ENCODE results near the gene CA14. TPM values are rescaled to one million over a fixed set of nuclear protein-coding genes. Genes with fewer than 3 reads are reported as not detected.

The CA14 gene
- total RNA-seq, 4 donors from 2014 or later: 0.33 to 1.0 (median 0.42) TPM; not detected in 1

DNA sequence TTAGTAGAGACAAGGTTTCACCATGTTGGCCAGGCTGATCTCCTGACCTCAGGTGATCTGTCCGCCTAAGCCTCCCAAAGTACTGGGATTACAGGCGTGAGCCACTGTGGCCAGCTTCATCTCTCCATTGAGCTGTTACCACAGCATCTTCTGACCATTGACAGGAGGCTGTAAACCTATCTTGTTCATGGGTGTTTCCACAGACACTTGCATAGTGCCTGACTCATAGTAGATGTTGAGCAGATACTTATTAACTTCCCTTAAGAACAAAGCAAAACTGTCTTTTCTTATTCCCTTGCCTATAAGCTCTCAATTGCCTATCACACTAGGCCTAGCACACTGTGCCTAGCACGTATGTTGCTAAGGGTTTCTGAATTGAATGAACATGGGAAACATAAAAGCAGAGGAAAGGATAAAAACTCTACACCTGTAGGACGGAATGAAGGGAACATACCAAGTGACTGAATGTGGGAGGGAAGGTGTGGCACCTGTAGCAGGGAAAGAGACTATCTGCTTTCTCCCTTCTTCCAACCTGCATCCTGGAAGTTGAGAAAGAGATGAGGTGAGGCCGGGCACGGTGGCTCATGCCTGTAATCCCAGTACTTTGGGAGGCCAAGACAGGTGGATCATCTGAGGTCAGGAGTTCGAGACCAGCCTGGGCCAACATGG lies 13.9 kb downstream of the CA14 start:
- H3K4me3 ChIP-seq: no peak overlapping the region
- DNase-seq (ENCODE audit: extremely low spot score): no peak
- no peaks in the 10 kb centered on the region for H3K27me3 ChIP-seq
- H3K27ac ChIP-seq (replicated peaks in 1 of 4): peak overlapping the region; percentile 46 to 75 (median 74)
- intact Hi-C loops (cut with DNase I): no loop called here
- no peaks in the 10 kb centered on the region for H3K9me3 ChIP-seq
- TF ChIP-seq EP300 (IDR thresholded peaks at IDR 0.05): no peak
- no peak for TF ChIP-seq POLR2AphosphoS5 (IDR thresholded peaks at IDR 0.05)
- TF ChIP-seq, protein P1, sequence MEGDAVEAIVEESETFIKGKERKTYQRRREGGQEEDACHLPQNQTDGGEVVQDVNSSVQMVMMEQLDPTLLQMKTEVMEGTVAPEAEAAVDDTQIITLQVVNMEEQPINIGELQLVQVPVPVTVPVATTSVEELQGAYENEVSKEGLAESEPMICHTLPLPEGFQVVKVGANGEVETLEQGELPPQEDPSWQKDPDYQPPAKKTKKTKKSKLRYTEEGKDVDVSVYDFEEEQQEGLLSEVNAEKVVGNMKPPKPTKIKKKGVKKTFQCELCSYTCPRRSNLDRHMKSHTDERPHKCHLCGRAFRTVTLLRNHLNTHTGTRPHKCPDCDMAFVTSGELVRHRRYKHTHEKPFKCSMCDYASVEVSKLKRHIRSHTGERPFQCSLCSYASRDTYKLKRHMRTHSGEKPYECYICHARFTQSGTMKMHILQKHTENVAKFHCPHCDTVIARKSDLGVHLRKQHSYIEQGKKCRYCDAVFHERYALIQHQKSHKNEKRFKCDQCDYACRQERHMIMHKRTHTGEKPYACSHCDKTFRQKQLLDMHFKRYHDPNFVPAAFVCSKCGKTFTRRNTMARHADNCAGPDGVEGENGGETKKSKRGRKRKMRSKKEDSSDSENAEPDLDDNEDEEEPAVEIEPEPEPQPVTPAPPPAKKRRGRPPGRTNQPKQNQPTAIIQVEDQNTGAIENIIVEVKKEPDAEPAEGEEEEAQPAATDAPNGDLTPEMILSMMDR (IDR thresholded peaks at IDR 0.05): no peak
- no peak for TF ChIP-seq POLR2A (IDR thresholded peaks at IDR 0.05; ENCODE audit: low read depth)
- peaks cover 9 to 14% (median 12%) of the 10 kb centered on the region in 4 donors for H3K36me3 ChIP-seq
- H3K4me1 ChIP-seq: peaks cover 35 to 53% (median 49%) of the 10 kb centered on the region in 4 donors
- WGBS: 90% methylated on average over 6 of the region's 7 CpGs

DNA sequence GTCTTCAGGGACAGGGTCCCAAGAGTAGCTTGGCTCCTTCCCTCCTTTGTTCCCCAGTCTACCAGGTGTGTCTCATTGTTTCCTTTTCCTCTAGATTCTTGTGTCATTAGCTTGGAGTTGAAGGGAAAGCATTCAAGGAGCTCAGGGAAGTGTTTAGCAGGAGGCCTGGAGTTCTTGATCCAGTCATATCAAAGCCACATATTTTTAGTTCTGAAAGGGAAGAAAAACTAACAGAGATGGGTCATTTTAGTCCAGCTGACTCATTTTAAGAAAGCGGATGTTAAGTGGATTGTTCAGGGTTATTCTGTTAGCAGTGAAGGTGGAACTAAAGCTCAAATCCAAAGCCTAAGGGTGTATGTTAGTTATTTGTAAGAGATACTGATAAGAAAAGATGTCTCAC lies 15.7 kb downstream of the CA14 start:
- Histone ChIP-seq H3K4me3 (peak overlapping the region; percentile 34 to 41 (median 37)), H3K9me3 (no peaks in the 10 kb centered on the region), H3K4me1 (peaks cover 23 to 34% (median 33%) of the 10 kb centered on the region in 4 donors), H3K27me3 (no peaks in the 10 kb centered on the region), H3K36me3 (peaks cover 0 to 9% (median 0%) of the 10 kb centered on the region in 4 donors), H3K27ac (replicated peaks in 1 of 4) (peak overlapping the region; percentile 46 to 75 (median 74))
- WGBS: 39% methylated on average over 1 of the region's 1 CpG
- no peak for DNase-seq (ENCODE audit: extremely low spot score)
- TF ChIP-seq POLR2AphosphoS5 (IDR thresholded peaks at IDR 0.05) (no peak), EP300 (IDR thresholded peaks at IDR 0.05) (no peak), POLR2A (IDR thresholded peaks at IDR 0.05; ENCODE audit: low read depth) (no peak)
- TF ChIP-seq, protein P1 (IDR thresholded peaks at IDR 0.05): no peak
- intact Hi-C loops (cut with DNase I): no loop called here

DNA sequence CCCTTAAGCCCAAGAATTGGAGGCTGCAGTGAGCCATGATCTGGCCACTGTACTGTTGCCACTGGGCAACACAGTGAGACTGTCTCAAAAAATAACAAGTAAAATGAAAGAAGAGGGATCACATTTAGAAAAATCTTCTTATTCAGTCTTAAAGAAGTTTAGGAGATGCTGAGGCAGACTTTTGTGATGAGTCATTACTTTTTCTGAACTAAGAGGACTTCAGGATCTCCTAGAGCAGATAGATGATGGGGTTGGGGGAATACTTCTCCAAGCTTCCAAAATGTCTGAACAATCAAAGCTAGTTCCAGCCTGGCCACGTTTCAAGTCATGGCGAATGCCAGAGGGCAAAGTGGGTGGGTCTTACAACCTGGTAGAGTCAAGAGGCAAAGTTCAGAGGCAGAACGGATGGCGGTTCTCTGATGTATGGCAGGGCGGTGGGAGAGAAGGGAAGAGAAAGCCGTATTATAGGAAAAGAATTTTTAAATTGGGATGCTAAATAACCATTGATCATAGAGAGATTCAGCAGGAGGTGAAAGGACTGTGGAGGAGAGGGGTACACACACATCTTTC lies 22.6 kb downstream of the CA14 start:
- H3K36me3 ChIP-seq: peaks cover 0 to 12% (median 7%) of the 10 kb centered on the region in 4 donors
- DNase-seq (ENCODE audit: extremely low spot score): no peak
- H3K4me3 ChIP-seq: no peak overlapping the region
- peaks cover 23 to 47% (median 44%) of the 10 kb centered on the region in 4 donors for H3K4me1 ChIP-seq
- H3K27me3 ChIP-seq: no peaks in the 10 kb centered on the region
- no peaks in the 10 kb centered on the region for H3K9me3 ChIP-seq
- intact Hi-C loops (cut with DNase I): loop anchor here (2.0 kb wide), 1 partner anchor 23 kb away; the partner anchor contains the start of gene CA14
- TF ChIP-seq, protein P1 (IDR thresholded peaks at IDR 0.05): no peak
- TF ChIP-seq EP300 (IDR thresholded peaks at IDR 0.05) (no peak), POLR2A (IDR thresholded peaks at IDR 0.05; ENCODE audit: low read depth) (no peak), POLR2AphosphoS5 (IDR thresholded peaks at IDR 0.05) (no peak)
- 87% methylated on average over 6 of the region's 6 CpGs for WGBS
- H3K27ac ChIP-seq (replicated peaks in 1 of 4): peak overlapping the region; percentile 91 to 96 (median 95)

DNA sequence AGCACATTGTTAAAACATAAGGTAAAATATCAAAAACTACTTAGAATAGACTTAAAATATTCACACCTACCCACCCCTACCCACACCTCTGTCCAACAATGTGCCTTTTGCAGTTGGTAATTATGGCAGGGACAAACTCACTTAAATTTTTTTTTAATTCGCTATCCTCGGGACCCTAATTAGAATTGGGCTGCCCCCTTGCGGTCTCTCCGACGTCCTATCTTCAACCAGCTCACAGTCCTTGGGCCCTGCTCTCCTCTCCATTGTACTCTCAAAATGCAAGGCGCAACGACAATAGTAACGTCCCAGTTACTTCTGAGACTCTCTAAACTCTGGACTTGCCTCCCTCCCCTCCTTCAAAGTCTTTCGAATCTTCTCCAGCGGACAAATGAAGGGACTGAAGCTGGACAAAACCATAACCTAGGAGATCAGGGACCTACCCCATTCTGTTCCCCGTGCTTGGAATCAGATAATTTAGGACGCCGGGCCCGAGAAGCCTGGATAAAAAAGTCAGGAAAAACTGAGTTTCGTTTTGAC lies 23.7 kb downstream of the CA14 start:
- Histone ChIP-seq H3K4me3 (peak overlapping the region; percentile 62 to 77 (median 69)), H3K4me1 (peaks cover 23 to 49% (median 46%) of the 10 kb centered on the region in 4 donors), H3K27me3 (no peaks in the 10 kb centered on the region), H3K27ac (replicated peaks in 1 of 4) (peak overlapping the region; percentile 91 to 96 (median 95)), H3K36me3 (peaks cover 2 to 21% (median 11%) of the 10 kb centered on the region in 4 donors), H3K9me3 (no peaks in the 10 kb centered on the region)
- peak; percentile 94 for DNase-seq (ENCODE audit: extremely low spot score)
- TF ChIP-seq, protein P1 (IDR thresholded peaks at IDR 0.05): peak; percentile 74 to 85 (median 74)
- peak; percentile 5 for TF ChIP-seq POLR2A (IDR thresholded peaks at IDR 0.05; ENCODE audit: low read depth)
- TF ChIP-seq EP300 (IDR thresholded peaks at IDR 0.05): no peak
- intact Hi-C loops (cut with DNase I): loop anchor here (2.0 kb wide), 1 partner anchor 24 kb away; the partner anchor contains the start of gene CA14
- WGBS: 4% methylated on average over 15 of the region's 15 CpGs

All from esophagus muscularis mucosa (tissue), 4 donors.